Endothelial cell (in vitro differentiated cells): ENCODE results near the gene NOL4L. TPM values are rescaled to one million over a fixed set of nuclear protein-coding genes. Genes with fewer than 3 reads are reported as not detected.

Source experiments
- DNase-seq: peaks from one replicate; pipeline ENCODE4 v3.0.0; 2021; ENCODE audit warnings: low spot score
- H3K27ac Mint-ChIP-seq: one replicate; pipeline ENCODE4 v1.8.0; 2021; ENCODE audit warnings: mixed read lengths, inconsistent platforms; ENCODE audit not compliant: unreplicated experiment
- H3K27me3 Mint-ChIP-seq: one replicate; pipeline ENCODE4 v1.8.0; 2021; ENCODE audit warnings: mild to moderate bottlenecking, moderate library complexity, mixed read lengths, inconsistent platforms; ENCODE audit not compliant: unreplicated experiment
- H3K36me3 Mint-ChIP-seq: one replicate; pipeline ENCODE4 v1.8.0; 2021; ENCODE audit warnings: mild to moderate bottlenecking, low read depth, mixed read lengths, inconsistent platforms; ENCODE audit not compliant: unreplicated experiment
- H3K4me1 Mint-ChIP-seq: one replicate; pipeline ENCODE4 v1.8.0; 2021; ENCODE audit warnings: mild to moderate bottlenecking, mixed read lengths, inconsistent platforms; ENCODE audit not compliant: unreplicated experiment
- H3K4me3 Mint-ChIP-seq: one replicate; pipeline ENCODE4 v1.8.0; 2021; ENCODE audit warnings: mild to moderate bottlenecking, mixed read lengths, inconsistent platforms; ENCODE audit not compliant: unreplicated experiment
- H3K9me3 Mint-ChIP-seq: one replicate; pipeline ENCODE4 v1.8.0; 2021; ENCODE audit warnings: mixed read lengths, inconsistent platforms; ENCODE audit not compliant: unreplicated experiment
- CTCF ChIP-seq: fragments of 200-600 bp; sonication (generic); IDR thresholded peaks from one replicate; pipeline ENCODE4 v1.5.0; 2021; ENCODE audit warnings: antibody characterized with exemption; ENCODE audit not compliant: unreplicated experiment
- total RNA-seq: library from RNA; stranded (reverse); fragmentation: NEBNext Ultra II Directional; extraction: Animal tissue kit (Norgen Biotek cat#: 25700); gene quantifications from one replicate; pipeline ENCODE4 v1.2.1, GENCODE V29; 2021; ENCODE audit not compliant: unreplicated experiment

Gene NOL4L
- total RNA-seq, 1 donor from 2014 or later: 150 TPM

DNA sequence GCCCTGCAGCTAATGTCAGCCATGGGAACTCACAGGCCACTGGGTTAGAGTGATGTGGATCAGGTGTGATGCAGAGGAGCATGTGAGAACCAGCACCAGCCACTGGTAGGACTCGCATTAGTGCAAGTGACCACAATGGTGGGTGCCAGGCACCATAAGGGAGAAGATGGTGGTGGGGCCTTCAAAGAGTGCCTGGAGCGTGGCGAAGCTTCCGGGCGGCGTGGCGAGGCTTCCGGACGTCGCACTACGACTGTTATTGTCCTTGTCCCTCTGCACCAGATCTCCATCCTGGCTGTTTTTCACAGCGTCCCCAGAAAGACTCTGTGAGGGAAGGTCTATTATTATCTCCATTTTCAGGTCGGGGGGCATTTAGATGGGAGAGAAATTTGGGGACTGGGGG is 44.7 kb upstream of the NOL4L start:
- no peak overlapping the region for H3K4me3 Mint-ChIP-seq
- H3K9me3 Mint-ChIP-seq: no peaks in the 10 kb centered on the region
- TF ChIP-seq CTCF: no peak
- H3K36me3 Mint-ChIP-seq: no peaks in the 10 kb centered on the region
- no peak for DNase-seq
- peaks cover 11% of the 10 kb centered on the region for H3K27me3 Mint-ChIP-seq
- H3K27ac Mint-ChIP-seq: no peak overlapping the region
- H3K4me1 Mint-ChIP-seq: peaks cover 18% of the 10 kb centered on the region

GRCh38 chr20:32628960-32629530 is 43.9 kb upstream of the NOL4L start:
- no peak for TF ChIP-seq CTCF
- Mint-ChIP-seq H3K36me3 (no peaks in the 10 kb centered on the region), H3K4me3 (no peak overlapping the region), H3K9me3 (no peaks in the 10 kb centered on the region), H3K4me1 (peaks cover 23% of the 10 kb centered on the region), H3K27me3 (peaks cover 14% of the 10 kb centered on the region), H3K27ac (no peak overlapping the region)
- no peak for DNase-seq

DNA sequence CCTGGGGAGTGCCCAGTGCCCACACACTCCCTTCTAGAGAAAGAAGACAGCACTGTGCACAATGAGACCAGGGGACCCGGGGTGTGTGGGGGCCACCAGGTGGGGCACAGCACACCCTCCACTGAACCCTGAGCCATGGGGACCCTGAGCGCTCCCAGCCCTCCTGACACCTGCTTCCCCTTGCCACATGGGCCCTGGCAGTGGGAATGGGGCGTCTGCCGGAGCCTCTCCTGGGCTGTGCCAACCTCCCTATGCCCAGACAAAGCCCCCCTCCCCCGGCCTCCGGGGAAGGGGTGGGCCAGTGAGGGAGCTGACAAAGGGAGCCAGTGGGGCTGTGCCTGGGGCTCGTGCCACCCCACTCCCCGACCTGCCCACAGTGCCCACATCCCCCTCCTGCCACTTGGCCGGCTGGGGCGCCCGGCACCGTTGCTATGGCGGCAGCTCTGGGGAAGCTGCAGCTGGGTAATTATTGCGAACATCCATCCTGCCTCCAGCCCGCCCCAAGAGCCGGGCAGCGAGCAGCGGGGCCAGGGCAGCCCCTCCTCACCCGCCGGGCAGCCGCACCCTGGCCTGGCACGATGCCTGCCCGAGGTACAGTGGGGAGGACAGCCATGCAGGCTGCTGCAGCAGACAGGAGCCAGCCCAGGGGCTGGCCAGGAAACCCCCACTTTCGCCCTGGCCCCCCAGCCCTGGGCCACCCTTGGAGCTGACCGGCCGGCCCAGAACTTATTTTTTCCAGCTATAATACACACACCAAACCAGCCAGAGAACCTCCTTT is 41.9 kb upstream of the NOL4L start:
- DNase-seq: no peak
- H3K4me3 Mint-ChIP-seq: no peak overlapping the region

DNA sequence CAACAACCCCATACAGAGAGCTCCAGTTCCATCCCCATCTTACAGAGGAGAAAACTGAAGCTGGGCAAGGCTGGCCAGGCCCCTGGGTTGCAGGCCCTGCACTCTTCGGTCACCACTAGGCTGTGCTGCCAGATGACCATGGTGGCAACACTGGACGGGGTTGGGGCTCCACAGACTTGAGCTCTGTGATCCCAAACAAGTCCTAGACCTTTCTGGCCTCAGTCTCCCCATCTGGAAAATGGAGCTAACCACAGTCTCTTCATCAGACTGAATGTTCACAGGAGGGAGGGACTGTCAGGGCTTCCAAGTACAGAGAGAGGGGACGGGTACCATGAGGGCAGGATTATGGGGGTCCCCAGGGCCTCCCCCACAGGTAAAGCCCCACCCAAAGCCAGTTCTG is 41.3 kb upstream of the NOL4L start:
- no peak for TF ChIP-seq CTCF
- Mint-ChIP-seq H3K9me3 (no peaks in the 10 kb centered on the region), H3K4me1 (peaks cover 19% of the 10 kb centered on the region), H3K4me3 (no peak overlapping the region), H3K36me3 (no peaks in the 10 kb centered on the region), H3K27ac (no peak overlapping the region), H3K27me3 (peaks cover 14% of the 10 kb centered on the region)
- DNase-seq: no peak

More for the DNA sequence above, 41.9 kb upstream of the NOL4L start:
- no peaks in the 10 kb centered on the region for H3K9me3 Mint-ChIP-seq
- TF ChIP-seq CTCF: no peak
- peaks cover 19% of the 10 kb centered on the region for H3K4me1 Mint-ChIP-seq
- H3K27me3 Mint-ChIP-seq: peaks cover 11% of the 10 kb centered on the region
- no peak overlapping the region for H3K27ac Mint-ChIP-seq
- H3K36me3 Mint-ChIP-seq: no peaks in the 10 kb centered on the region

GRCh38 chr20:32625996-32626395 is 40.9 kb upstream of the NOL4L start:
- Mint-ChIP-seq H3K27ac (no peak overlapping the region), H3K36me3 (no peaks in the 10 kb centered on the region), H3K27me3 (peaks cover 14% of the 10 kb centered on the region), H3K9me3 (no peaks in the 10 kb centered on the region), H3K4me1 (peaks cover 19% of the 10 kb centered on the region), H3K4me3 (no peak overlapping the region)
- TF ChIP-seq CTCF: no peak
- no peak for DNase-seq
